ENCODE results near the gene BTBD7. TPM values are rescaled to one million over a fixed set of nuclear protein-coding genes. Genes with fewer than 3 reads are reported as not detected.

Gene BTBD7
- total and polyA plus RNA-seq, 4 donors: 7.8 to 47.7 (median 19.4) TPM

DNA sequence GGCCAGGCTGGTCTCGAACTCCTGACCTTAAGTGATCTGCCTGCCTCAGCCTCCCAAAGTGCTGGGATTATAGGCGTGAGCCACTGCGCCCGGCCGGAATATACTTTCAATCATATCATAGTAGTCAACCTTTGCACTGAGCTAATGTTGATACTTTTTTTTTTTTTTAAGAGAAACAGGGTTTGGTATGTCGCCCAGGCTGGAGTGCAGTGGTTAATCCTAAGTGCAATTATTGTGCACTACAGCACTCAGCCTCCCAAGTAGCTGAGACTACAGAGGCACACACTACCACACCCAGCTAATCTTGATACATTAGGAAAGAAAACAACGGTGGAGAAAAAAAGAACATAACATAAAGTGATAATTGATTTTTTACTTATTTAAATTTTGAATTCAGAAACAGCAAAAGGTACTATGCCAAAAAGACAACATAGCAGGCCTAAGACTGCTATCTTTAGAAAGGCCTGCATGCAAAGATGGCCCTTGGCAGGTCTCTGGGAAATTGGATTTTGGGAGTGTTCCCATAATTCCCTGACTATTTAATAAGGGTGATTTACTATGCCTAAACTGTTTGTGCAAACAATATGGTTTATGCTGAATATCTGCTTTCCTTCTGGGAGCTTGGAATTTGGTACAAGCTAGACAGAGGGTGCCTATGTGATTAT, 15.5 kb downstream of the BTBD7 start:
- H3K36me3 ChIP-seq (ENCODE audit: control insufficient read depth in 4 of 4, insufficient read depth in 4 of 4, low read length in 4 of 4): peaks cover 0 to 7% (median under 1%) of the 10 kb centered on the region in 4 donors
- H3K9ac ChIP-seq (ENCODE audit: insufficient read depth in 1 of 2, low read length in 2 of 2): no peak overlapping the region
- TF ChIP-seq, protein P1, sequence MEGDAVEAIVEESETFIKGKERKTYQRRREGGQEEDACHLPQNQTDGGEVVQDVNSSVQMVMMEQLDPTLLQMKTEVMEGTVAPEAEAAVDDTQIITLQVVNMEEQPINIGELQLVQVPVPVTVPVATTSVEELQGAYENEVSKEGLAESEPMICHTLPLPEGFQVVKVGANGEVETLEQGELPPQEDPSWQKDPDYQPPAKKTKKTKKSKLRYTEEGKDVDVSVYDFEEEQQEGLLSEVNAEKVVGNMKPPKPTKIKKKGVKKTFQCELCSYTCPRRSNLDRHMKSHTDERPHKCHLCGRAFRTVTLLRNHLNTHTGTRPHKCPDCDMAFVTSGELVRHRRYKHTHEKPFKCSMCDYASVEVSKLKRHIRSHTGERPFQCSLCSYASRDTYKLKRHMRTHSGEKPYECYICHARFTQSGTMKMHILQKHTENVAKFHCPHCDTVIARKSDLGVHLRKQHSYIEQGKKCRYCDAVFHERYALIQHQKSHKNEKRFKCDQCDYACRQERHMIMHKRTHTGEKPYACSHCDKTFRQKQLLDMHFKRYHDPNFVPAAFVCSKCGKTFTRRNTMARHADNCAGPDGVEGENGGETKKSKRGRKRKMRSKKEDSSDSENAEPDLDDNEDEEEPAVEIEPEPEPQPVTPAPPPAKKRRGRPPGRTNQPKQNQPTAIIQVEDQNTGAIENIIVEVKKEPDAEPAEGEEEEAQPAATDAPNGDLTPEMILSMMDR (IDR thresholded peaks at IDR 0.05; ENCODE audit: control extremely low read depth, extremely low read depth): no peak
- no peak for DNase-seq
- no peaks in the 10 kb centered on the region for H3K27me3 ChIP-seq (ENCODE audit: control insufficient read depth in 3 of 3, insufficient read depth in 3 of 3, low read length in 2 of 3)
- no peak for ATAC-seq (ENCODE audit: insufficient read depth, low FRiP score)
- no peak overlapping the region for H3K27ac ChIP-seq (ENCODE audit: low read depth in 1 of 2, low read length in 1 of 2)
- H3K4me1 ChIP-seq (ENCODE audit: control insufficient read depth in 5 of 5, insufficient read depth in 5 of 5, low read length in 5 of 5): peaks cover 0 to 17% (median 3%) of the 10 kb centered on the region in 5 donors
- H3K4me3 ChIP-seq: no peak overlapping the region
- WGBS, 2 donors: 77 to 91% methylated on average over 7 of the region's 7 CpGs
- no peaks in the 10 kb centered on the region for H3K9me3 ChIP-seq (ENCODE audit: control insufficient read depth in 4 of 4, insufficient read depth in 3 of 4, low read length in 3 of 4)

DNA sequence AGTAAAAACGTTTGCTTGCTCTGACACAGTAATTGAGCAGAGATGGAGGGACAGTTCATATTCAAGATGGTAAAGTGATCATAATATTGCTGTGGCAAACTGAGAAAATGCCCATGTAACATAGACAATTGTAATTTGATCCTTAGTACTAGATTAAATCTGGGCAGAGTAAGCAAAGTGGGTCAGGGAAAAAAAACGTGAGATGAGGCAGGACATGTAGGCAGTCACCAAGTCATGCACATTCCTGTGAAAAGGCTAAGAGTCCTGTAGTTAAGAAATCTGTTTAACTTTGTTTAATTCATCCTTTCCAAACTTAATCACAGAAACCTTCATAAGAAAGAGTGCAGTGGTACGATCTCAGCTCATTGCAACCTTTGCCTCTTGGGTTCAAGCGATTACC, 16.1 kb downstream of the BTBD7 start:
- WGBS, 2 donors: 78 to 83% methylated on average over 4 of the region's 4 CpGs
- no peak overlapping the region for H3K4me3 ChIP-seq
- TF ChIP-seq, protein P1 (IDR thresholded peaks at IDR 0.05; ENCODE audit: control extremely low read depth, extremely low read depth): no peak
- peaks cover 0 to 2% (median under 1%) of the 10 kb centered on the region in 4 donors for H3K36me3 ChIP-seq (ENCODE audit: control insufficient read depth in 4 of 4, insufficient read depth in 4 of 4, low read length in 4 of 4)
- H3K4me1 ChIP-seq (ENCODE audit: control insufficient read depth in 5 of 5, insufficient read depth in 5 of 5, low read length in 5 of 5): peaks cover 0 to 17% (median 3%) of the 10 kb centered on the region in 5 donors
- no peak overlapping the region for H3K9ac ChIP-seq (ENCODE audit: insufficient read depth in 1 of 2, low read length in 2 of 2)
- H3K9me3 ChIP-seq (ENCODE audit: control insufficient read depth in 4 of 4, insufficient read depth in 3 of 4, low read length in 3 of 4): no peaks in the 10 kb centered on the region
- no peaks in the 10 kb centered on the region for H3K27me3 ChIP-seq (ENCODE audit: control insufficient read depth in 3 of 3, insufficient read depth in 3 of 3, low read length in 2 of 3)
- ATAC-seq (ENCODE audit: insufficient read depth, low FRiP score) (no peak), DNase-seq (no peak)
- no peak overlapping the region for H3K27ac ChIP-seq (ENCODE audit: low read depth in 1 of 2, low read length in 1 of 2)

DNA sequence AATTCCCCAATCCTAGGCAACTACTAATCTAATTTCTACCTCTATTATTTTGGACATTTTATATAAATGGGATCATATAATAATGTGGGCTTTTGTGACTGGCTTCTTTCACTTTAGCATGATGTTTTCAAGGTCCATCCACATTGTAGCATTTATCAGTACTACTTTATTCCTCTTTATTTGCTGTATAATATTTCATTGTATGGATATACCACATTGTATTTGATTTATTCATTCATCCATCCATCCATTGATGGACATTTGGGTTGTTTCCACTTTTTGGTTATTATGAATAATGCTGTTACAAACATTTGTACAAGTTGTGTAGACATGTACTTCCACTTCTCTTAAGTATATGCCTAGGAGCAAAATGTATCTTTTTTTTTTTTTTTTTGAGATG, 17.3 kb downstream of the BTBD7 start:
- no peak for DNase-seq
- Histone ChIP-seq H3K36me3 (ENCODE audit: control insufficient read depth in 4 of 4, insufficient read depth in 4 of 4, low read length in 4 of 4) (peaks cover 0 to 2% (median 0%) of the 10 kb centered on the region in 4 donors), H3K4me3 (no peak overlapping the region), H3K4me1 (ENCODE audit: control insufficient read depth in 5 of 5, insufficient read depth in 5 of 5, low read length in 5 of 5) (peaks cover 0 to 17% (median 3%) of the 10 kb centered on the region in 5 donors), H3K9me3 (ENCODE audit: control insufficient read depth in 4 of 4, insufficient read depth in 3 of 4, low read length in 3 of 4) (no peaks in the 10 kb centered on the region), H3K27ac (ENCODE audit: low read depth in 1 of 2, low read length in 1 of 2) (no peak overlapping the region), H3K9ac (ENCODE audit: insufficient read depth in 1 of 2, low read length in 2 of 2) (no peak overlapping the region), H3K27me3 (ENCODE audit: control insufficient read depth in 3 of 3, insufficient read depth in 3 of 3, low read length in 2 of 3) (no peaks in the 10 kb centered on the region)
- no peak for ATAC-seq (ENCODE audit: insufficient read depth, low FRiP score)
- TF ChIP-seq, protein P1 (IDR thresholded peaks at IDR 0.05; ENCODE audit: control extremely low read depth, extremely low read depth): no peak

DNA sequence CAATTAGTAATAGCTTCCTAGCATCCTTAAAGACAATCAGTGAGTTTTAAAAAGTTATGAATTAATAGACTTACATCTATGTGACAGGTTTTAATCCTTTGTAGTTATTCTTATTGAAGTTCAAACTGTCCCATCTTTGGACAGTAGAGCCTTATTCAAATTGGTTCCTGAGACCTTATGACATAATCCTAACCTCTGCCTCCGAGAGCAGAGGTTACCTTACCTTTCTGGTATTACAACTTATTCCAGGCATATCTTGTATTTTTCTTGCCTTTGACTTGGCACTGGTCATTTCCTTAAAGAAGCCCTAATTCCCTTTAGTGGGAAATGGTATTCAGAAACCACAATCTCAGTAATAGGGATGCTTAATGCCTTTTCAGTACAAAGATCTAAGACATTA, 21.8 kb downstream of the BTBD7 start:
- H3K9ac ChIP-seq (ENCODE audit: insufficient read depth in 1 of 2, low read length in 2 of 2): no peak overlapping the region
- no peak for DNase-seq
- H3K4me1 ChIP-seq (ENCODE audit: control insufficient read depth in 5 of 5, insufficient read depth in 5 of 5, low read length in 5 of 5): peaks cover 0 to 5% (median 0%) of the 10 kb centered on the region in 5 donors
- no peaks in the 10 kb centered on the region for H3K36me3 ChIP-seq (ENCODE audit: control insufficient read depth in 4 of 4, insufficient read depth in 4 of 4, low read length in 4 of 4)
- H3K4me3 ChIP-seq: no peak overlapping the region
- WGBS, 2 donors: 74 to 76% methylated on average over 1 of the region's 1 CpG
- no peak for ATAC-seq (ENCODE audit: insufficient read depth, low FRiP score)
- H3K27me3 ChIP-seq (ENCODE audit: control insufficient read depth in 3 of 3, insufficient read depth in 3 of 3, low read length in 2 of 3): no peaks in the 10 kb centered on the region
- TF ChIP-seq, protein P1 (IDR thresholded peaks at IDR 0.05; ENCODE audit: control extremely low read depth, extremely low read depth): no peak
- no peak overlapping the region for H3K27ac ChIP-seq (ENCODE audit: low read depth in 1 of 2, low read length in 1 of 2)
- no peaks in the 10 kb centered on the region for H3K9me3 ChIP-seq (ENCODE audit: control insufficient read depth in 4 of 4, insufficient read depth in 3 of 4, low read length in 3 of 4)

All from lung (tissue), 12 donors.